Ishikawa (cell line): Measurements from ENCODE around the gene INPP4A.

ENCODE experiments used
- CEBPB ChIP-seq: IDR thresholded peaks from 2 replicates; pipeline ENCODE4 v1.6.1; 2012
- EGR1 ChIP-seq: IDR thresholded peaks from 2 replicates; pipeline ENCODE4 v1.6.1; 2012
- FOXM1 ChIP-seq: IDR thresholded peaks from 2 replicates; pipeline ENCODE4 v1.6.1; 2012; ENCODE audit warnings: low read depth, borderline replicate concordance
- TCF12 ChIP-seq: IDR thresholded peaks from 2 replicates; pipeline ENCODE4 v1.6.1; 2012; ENCODE audit warnings: low read depth

GRCh38 chr2:98555696-98556095 lies 111.0 kb downstream of the INPP4A start:
- TF ChIP-seq EGR1 (no peak), TCF12 (no peak), FOXM1 (no peak), CEBPB (no peak)
